OCI-LY3 (cell line): ENCODE data around the gene MDFI.

Source experiments
- EZH2phosphoT487 ChIP-seq: fragments of 200-600 bp; shearing (Covaris generic); IDR thresholded peaks from 2 replicates; pipeline ENCODE4 v1.6.1; 2018; ENCODE audit warnings: antibody characterized with exemption, mixed run types, low read depth
- TF ChIP-seq, protein P1 (sequence below): fragments of 200-600, 300-600 bp; sonication (generic); IDR thresholded peaks from 2 replicates; pipeline ENCODE4 v1.5.1; 2014; ENCODE audit warnings: antibody characterized with exemption, low read length, low read depth

- no peak for TF ChIP-seq EZH2phosphoT487
- TF ChIP-seq, protein P1, sequence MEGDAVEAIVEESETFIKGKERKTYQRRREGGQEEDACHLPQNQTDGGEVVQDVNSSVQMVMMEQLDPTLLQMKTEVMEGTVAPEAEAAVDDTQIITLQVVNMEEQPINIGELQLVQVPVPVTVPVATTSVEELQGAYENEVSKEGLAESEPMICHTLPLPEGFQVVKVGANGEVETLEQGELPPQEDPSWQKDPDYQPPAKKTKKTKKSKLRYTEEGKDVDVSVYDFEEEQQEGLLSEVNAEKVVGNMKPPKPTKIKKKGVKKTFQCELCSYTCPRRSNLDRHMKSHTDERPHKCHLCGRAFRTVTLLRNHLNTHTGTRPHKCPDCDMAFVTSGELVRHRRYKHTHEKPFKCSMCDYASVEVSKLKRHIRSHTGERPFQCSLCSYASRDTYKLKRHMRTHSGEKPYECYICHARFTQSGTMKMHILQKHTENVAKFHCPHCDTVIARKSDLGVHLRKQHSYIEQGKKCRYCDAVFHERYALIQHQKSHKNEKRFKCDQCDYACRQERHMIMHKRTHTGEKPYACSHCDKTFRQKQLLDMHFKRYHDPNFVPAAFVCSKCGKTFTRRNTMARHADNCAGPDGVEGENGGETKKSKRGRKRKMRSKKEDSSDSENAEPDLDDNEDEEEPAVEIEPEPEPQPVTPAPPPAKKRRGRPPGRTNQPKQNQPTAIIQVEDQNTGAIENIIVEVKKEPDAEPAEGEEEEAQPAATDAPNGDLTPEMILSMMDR: no peak
These were observed 53.3 kb downstream of the MDFI start for GRCh38 chr6:41691426-41692079.
